Kidney glomerular epithelial cell (primary cell): Measurements from ENCODE around the gene OR51M1.
"Not testable (repeated sequence)": the region's sequence is repeated elsewhere in the genome, so short reads cannot be mapped to it uniquely, and the experiment has no call there.

Experiments
- DNase-seq: peaks from one replicate; lab custom pipeline; 2025; lab: John Stamatoyannopoulos, UW

Gene OR51M1

GRCh38 chr11:5383576-5383975 is at the start of gene OR51M1:
Gene OR51M1 (plus strand): TSS chr11:5383812. CDS start chr11:5389399, 5,587 bp downstream.
- DNase-seq: no peak

- no peak for DNase-seq
Measured at GRCh38 chr11:5335170-5335569, 48.4 kb upstream of the OR51M1 start.

- no peak for DNase-seq
Measured at GRCh38 chr11:5336331-5336730, 47.3 kb upstream of the OR51M1 start.

- DNase-seq: not testable (repeated sequence)
Measured at GRCh38 chr11:5337253-5337652, 46.4 kb upstream of the OR51M1 start.

- no peak for DNase-seq
Measured at GRCh38 chr11:5339771-5340322, 43.8 kb upstream of the OR51M1 start.

- no peak for DNase-seq
Measured at GRCh38 chr11:5343474-5344335, 39.9 kb upstream of the OR51M1 start, which contains the start of gene OR51B5. Gene OR51B5 (minus strand): TSS chr11:5343524. CDS start chr11:5343524, 0 bp downstream.

- no peak for DNase-seq
Measured at GRCh38 chr11:5345831-5346230, 37.8 kb upstream of the OR51M1 start.

- DNase-seq: no peak
Measured at GRCh38 chr11:5348551-5349194, 34.9 kb upstream of the OR51M1 start.

GRCh38 chr11:5349550-5349949 is 34.1 kb upstream of the OR51M1 start:
- DNase-seq: no peak

GRCh38 chr11:5351208-5351607 is 32.4 kb upstream of the OR51M1 start, which contains the start of gene OR51B6:
Gene OR51B6 (plus strand): TSS chr11:5351508. CDS start chr11:5351508, 0 bp downstream.
- DNase-seq: no peak

- not testable (repeated sequence) for DNase-seq
Measured at GRCh38 chr11:5356031-5356430, 27.6 kb upstream of the OR51M1 start.

GRCh38 chr11:5362017-5362625 is 21.5 kb upstream of the OR51M1 start:
- no peak for DNase-seq

GRCh38 chr11:5363679-5364078 is 19.9 kb upstream of the OR51M1 start:
- DNase-seq: no peak

GRCh38 chr11:5364214-5364613 is 19.4 kb upstream of the OR51M1 start:
- peak; percentile 87 for DNase-seq

- not testable (repeated sequence) for DNase-seq
Measured at GRCh38 chr11:5366365-5366764, 17.2 kb upstream of the OR51M1 start.

GRCh38 chr11:5366856-5367255 is 16.8 kb upstream of the OR51M1 start:
- no peak for DNase-seq

- DNase-seq: no peak
Measured at GRCh38 chr11:5367448-5368074, 16.1 kb upstream of the OR51M1 start.

GRCh38 chr11:5368502-5369043 is 15.0 kb upstream of the OR51M1 start:
- DNase-seq: no peak

GRCh38 chr11:5369789-5370188 is 13.8 kb upstream of the OR51M1 start:
- no peak for DNase-seq

GRCh38 chr11:5380740-5381342 is 2.8 kb upstream of the OR51M1 start:
- DNase-seq: peak; percentile 66

- no peak for DNase-seq
Measured at GRCh38 chr11:5384335-5384734, 723 bp downstream of the OR51M1 start.
